ENCODE data around the gene GOLGB1.

- TF ChIP-seq CTCF (IDR thresholded peaks at IDR 0.05; ENCODE audit: low read depth, low read length, poor library complexity, severe bottlenecking) (no peak), EZH2phosphoT487 (IDR thresholded peaks at IDR 0.05; ENCODE audit: borderline replicate concordance, low read length) (no peak)
Measured at GRCh38 chr3:121786485-121786884, 36.9 kb upstream of the GOLGB1 start.
